Right cardiac atrium (tissue), 5 donors: ENCODE measurements around the gene CNGB1. TPM values are rescaled to one million over a fixed set of nuclear protein-coding genes. Genes with fewer than 3 reads are reported as not detected.

Experiments
- ATAC-seq, 2 donors: fragments of 200-7000 bp; cut with Tn5 transposase; one replicate each; pipeline versions ENCODE4 v1.8.0 to v1.9.1; 2020; ENCODE audit warnings: moderate library complexity in 2 of 2, mild to moderate bottlenecking in 1 of 2
- DNase-seq, 3 donors: peaks; one replicate each; pipeline ENCODE4 v3.0.0-alpha.2; 2020
- H3K27ac ChIP-seq: one replicate; pipeline ENCODE4 v1.5.1; 2013; ENCODE audit warnings: mild to moderate bottlenecking, low read length, control low read depth, moderate library complexity
- H3K27me3 ChIP-seq: one replicate; pipeline ENCODE4 v1.6.1; 2013; ENCODE audit not compliant: control insufficient read depth, insufficient read depth
- H3K4me1 ChIP-seq: one replicate; pipeline ENCODE4 v1.6.1; 2013; ENCODE audit warnings: low read length; ENCODE audit not compliant: control insufficient read depth, insufficient read depth
- H3K4me3 ChIP-seq: one replicate; pipeline ENCODE4 v1.5.1; 2013; ENCODE audit warnings: low read length, control low read depth
- H3K9me3 ChIP-seq: one replicate; pipeline ENCODE4 v1.6.1; 2013; ENCODE audit warnings: low read length; ENCODE audit not compliant: control insufficient read depth
- WGBS: extraction: QIAGEN DNeasy Blood & Tissue Kit; methylation state at CpG from one replicate; pipeline ENCODE4 v1.1.7; 2013; 5-methylcytosine and 5-hydroxymethylcytosine counted together
- intact Hi-C, 4 donors: fragments of 100-400 bp; cut with DNase I; formaldehyde crosslinking; loops; one replicate each; pipeline versions ENCODE4 v1.11.0 to v1.14.0; 2022 to 2023
- polyA plus RNA-seq: library from polyadenylated mRNA; stranded (reverse); fragments of 200-250 nt; gene quantifications from one replicate; pipeline ENCODE4 v1.2.3, GENCODE V29; 2013
- total RNA-seq, 4 donors: library from RNA; stranded (reverse); fragmentation: NEBNext Ultra II Directional; extraction: Animal tissue kit (Norgen Biotek cat#: 25700); gene quantifications; one replicate each; pipeline ENCODE4 v1.2.1, GENCODE V29; 2021
- donor health status: healthy with polysubstance abuse.
- donor health status: DM: no; HTN: yes; CAD: no.
- donor health status: DM: no; HTN: no; CAD: no.
- donor health status: DM: no; HTN: yes; CAD: no; lungs with severe emphysema.
- donor health status: DM: yes; HTN: yes; CAD: no.

CNGB1 gene
- total and polyA plus RNA-seq, 5 donors: not detected

DNA sequence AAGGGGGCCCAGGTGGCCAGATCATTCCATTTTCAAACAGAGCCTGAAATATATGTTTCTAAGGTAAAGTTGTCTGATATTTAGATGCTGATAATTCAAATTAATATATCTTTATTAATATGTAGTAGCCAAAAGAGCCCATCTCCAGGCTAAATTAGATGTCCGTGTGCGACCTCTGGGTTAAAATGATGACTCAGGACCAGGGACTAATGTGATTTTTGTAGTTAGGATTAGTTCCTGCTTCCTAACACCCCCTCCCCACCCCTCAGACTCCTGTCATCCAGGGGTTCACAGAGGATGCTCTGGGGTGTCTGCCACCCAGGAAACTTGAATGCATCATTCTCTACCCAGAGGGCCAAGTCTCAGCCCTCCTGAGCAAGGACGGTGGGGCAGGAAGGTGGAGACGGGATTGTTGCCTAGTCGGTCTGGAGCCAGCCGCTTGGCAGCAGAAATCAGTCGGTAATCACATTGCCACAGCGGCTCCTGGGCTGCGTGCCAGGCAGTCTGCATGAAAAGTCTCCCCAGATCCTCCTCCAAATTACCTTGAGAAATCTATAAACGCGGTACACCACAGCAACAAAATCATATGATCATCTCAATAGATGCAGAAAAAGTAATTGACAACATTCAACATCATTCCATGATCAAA lies 29.8 kb downstream of the CNGB1 start:
- DNase-seq (peak; percentile 54 to 89 (median 84)), ATAC-seq (peak in 1 of 2 donors; percentile 38)
- 31% methylated on average over 11 of the region's 11 CpGs for WGBS
- no peaks in the 10 kb centered on the region for H3K27me3 ChIP-seq
- no peak overlapping the region for H3K4me3 ChIP-seq
- peaks cover 6% of the 10 kb centered on the region for H3K4me1 ChIP-seq
- H3K9me3 ChIP-seq: no peaks in the 10 kb centered on the region
- intact Hi-C loops: no loop called here
- no peak overlapping the region for H3K27ac ChIP-seq

DNA sequence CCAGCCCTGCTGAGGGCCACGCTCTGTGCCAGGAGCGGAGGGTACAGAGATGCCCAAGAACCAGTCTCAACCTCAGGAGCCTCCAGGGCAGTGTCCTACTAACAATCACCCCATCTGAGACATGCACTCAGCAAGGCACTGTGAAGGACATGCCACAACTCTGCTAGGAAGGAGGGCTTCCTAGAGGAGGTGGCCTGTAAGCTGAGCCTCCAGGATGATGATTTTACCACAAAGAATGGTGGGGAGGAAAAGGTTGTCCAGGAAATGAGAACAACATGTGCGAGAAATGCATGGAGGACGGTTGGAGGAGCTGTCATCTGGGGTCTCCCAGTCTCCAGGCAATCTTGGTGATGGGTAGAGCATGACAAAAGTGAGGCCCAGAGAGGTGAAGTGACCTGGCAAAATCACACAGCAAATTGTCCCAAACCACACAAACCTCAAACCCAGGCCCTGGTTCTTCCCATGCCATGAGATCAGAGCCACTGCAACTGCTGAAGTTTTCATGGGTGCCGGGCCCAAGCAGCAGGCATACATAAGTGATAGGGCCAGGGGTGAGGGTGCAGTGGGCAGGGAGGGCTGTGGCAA lies 30.5 kb downstream of the CNGB1 start:
- WGBS: 89% methylated on average over 5 of the region's 5 CpGs
- H3K4me1 ChIP-seq: peaks cover 6% of the 10 kb centered on the region
- H3K4me3 ChIP-seq: no peak overlapping the region
- DNase-seq (no peak), ATAC-seq (no peak)
- H3K9me3 ChIP-seq: no peaks in the 10 kb centered on the region
- intact Hi-C loops: no loop called here
- no peaks in the 10 kb centered on the region for H3K27me3 ChIP-seq
- no peak overlapping the region for H3K27ac ChIP-seq

DNA sequence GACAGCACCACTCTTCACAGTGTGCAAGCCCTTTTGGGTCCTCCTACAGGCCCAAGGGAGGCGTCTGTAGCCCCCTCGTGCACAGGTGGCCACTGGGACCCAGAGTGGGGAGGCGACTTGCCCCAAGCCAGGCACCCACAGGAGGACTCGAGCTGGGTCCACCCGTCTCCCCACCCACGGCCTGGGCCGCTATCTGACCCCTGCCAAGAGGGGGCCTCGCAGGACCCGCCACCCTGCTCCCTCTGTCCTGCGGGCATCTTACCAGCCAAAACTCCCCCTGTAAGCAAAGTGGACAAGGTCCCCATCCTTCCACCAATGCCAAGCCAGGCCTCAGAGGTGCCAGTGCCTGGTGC lies 31.1 kb downstream of the CNGB1 start:
- no peak for DNase-seq
- Histone ChIP-seq H3K4me3 (no peak overlapping the region), H3K9me3 (no peaks in the 10 kb centered on the region), H3K27me3 (no peaks in the 10 kb centered on the region), H3K27ac (no peak overlapping the region), H3K4me1 (peaks cover 6% of the 10 kb centered on the region)
- intact Hi-C loops: no loop called here
- ATAC-seq: peak in 1 of 2 donors; percentile 9
- 92% methylated on average over 10 of the region's 10 CpGs for WGBS

DNA sequence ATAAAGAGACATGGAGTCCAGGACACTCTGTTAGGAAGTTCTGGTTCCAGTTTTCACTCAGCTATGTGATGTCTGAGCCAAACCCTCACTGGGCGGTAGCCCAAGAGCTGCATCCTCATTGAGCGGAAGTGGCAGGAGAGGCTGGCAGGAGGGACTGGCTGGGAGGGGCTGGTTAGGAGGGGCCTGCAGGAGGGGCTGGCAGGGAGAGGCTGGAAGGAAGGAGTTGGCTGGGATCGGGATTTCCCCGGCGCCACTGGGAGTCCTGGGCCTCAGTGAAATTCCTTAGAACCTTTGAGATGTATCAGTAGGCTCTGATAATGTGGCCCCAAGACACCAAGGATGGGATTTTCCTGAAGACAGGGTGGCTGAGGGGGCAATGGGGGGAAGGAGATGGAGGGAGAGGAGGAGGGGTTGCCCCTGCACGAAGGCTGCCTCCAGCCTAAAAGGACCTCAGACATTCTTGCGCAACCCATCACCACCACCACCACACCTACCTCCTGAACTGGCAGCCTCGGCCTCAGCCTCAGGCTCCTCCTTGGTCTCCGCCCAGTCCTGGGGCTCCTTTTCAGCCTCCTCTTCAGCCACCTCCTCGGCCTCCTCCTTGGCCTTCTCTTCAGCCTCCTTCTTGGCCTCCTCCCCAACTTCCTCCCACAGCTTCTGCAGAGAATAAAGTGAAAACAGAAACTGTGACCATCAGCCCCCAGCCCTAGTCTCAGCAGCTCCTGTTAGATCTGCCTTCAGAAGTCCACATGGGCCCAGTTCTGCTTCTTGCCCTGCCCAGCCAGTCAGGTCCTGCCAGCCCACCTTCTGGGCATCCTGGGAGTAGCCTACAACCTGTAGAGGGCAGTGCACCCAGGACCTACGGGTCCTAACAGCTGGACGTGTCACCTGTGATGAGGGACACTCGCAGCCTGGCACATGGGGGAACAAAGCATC lies 31.7 kb downstream of the CNGB1 start:
- Histone ChIP-seq H3K4me3 (no peak overlapping the region), H3K9me3 (no peaks in the 10 kb centered on the region), H3K27me3 (no peaks in the 10 kb centered on the region), H3K4me1 (peaks cover 6% of the 10 kb centered on the region), H3K27ac (no peak overlapping the region)
- peak; percentile 93 to 94 for ATAC-seq
- DNase-seq: peak; percentile 85 to 93 (median 91)
- 42% methylated on average over 13 of the region's 13 CpGs for WGBS
- intact Hi-C loops: no loop called here

DNA sequence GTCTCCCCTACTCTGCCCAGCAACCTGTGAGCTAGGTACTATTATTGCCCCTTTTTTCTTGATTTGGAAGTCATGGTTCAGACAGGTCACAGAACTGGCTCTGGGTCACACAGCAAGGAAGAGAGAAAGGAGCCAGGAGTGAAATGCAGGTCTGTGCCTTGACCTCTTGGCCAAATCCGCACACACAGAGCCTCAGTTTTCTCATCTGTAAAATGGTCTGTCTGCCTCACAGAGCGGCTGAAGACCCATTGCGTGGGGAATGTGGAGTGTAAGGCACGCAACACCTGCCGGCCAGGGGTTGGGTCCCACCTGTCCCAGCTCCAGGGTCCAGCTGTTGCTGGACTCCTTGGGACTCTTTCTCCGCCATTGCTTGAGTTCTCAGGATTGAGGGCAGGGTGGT lies 32.4 kb downstream of the CNGB1 start:
- peak overlapping the region; percentile 79 for H3K27ac ChIP-seq
- H3K9me3 ChIP-seq: no peaks in the 10 kb centered on the region
- H3K4me3 ChIP-seq: no peak overlapping the region
- WGBS: 96% methylated on average over 6 of the region's 6 CpGs
- DNase-seq (no peak), ATAC-seq (no peak)
- no peaks in the 10 kb centered on the region for H3K27me3 ChIP-seq
- intact Hi-C loops: no loop called here
- H3K4me1 ChIP-seq: peaks cover 6% of the 10 kb centered on the region

DNA sequence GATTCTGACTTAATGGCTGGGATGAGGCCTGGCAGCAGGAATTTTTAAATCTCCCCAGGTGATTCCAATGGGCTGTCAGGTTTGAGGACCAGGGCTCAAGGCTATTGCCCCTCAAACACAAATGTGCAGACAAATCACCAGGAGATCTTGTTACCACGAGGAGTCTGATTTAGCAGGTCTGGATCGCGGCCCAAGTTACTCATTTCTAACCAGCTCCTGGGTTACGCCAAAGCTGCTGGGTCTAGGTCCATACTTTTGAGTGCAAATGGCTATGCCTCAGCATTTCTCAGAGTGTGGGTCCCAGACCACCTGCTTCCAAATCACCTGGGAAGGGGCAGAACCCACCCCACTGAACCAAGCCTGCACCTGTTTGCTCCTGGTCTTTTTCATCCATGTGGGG lies 33.1 kb downstream of the CNGB1 start:
- Histone ChIP-seq H3K27ac (no peak overlapping the region), H3K27me3 (no peaks in the 10 kb centered on the region), H3K4me3 (no peak overlapping the region), H3K9me3 (no peaks in the 10 kb centered on the region), H3K4me1 (peaks cover 6% of the 10 kb centered on the region)
- WGBS: 92% methylated on average over 4 of the region's 4 CpGs
- intact Hi-C loops: no loop called here
- DNase-seq (no peak), ATAC-seq (no peak)

DNA sequence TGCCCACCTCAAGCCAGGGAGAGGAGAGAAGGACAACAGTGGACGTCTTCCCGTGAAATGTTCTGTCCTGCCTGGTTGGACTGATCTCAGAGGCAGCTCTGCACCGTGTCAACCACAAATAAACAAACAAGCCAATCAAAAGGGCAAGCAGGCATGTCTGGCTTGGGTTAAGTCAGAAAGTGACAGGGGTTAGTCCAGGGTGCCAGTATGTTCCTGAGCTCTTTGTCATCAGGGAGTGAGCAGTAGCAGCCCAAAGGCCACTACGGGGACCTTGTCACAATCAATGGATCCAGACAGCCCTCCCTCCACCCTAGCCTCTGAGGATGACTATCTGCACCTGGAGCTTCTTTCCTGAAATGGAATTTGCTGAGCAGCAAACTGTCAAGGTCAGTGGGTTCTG lies 35.0 kb downstream of the CNGB1 start:
- peaks cover 10% of the 10 kb centered on the region for H3K4me1 ChIP-seq
- DNase-seq: no peak
- no peaks in the 10 kb centered on the region for H3K27me3 ChIP-seq
- no peaks in the 10 kb centered on the region for H3K9me3 ChIP-seq
- intact Hi-C loops: no loop called here
- ATAC-seq: no peak
- WGBS: 51% methylated on average over 4 of the region's 4 CpGs
- H3K27ac ChIP-seq: no peak overlapping the region
- no peak overlapping the region for H3K4me3 ChIP-seq

DNA sequence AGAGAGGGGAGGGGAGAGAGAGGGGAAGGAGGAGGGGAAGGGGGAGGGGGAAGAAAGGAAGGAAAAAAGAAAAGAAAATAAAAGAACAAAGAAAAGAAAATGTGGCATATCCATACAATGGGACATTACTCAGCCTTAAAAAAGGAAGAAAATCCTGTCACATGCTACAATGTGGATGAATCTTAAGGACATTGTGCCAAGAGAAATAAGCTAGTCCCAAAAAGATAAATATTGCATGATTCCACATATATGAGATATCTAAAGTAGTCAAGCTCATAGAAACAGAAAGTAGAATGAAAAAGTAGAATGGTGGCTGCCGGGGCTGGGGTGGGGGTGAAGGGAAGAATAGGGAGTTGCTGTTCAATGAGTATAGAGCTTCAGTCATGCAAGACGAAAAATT lies 40.4 kb downstream of the CNGB1 start:
- Histone ChIP-seq H3K27me3 (no peaks in the 10 kb centered on the region), H3K4me3 (no peak overlapping the region), H3K4me1 (peaks cover 4% of the 10 kb centered on the region), H3K27ac (no peak overlapping the region), H3K9me3 (no peaks in the 10 kb centered on the region)
- DNase-seq (no peak), ATAC-seq (no peak)
- intact Hi-C loops: no loop called here
- WGBS: 87% methylated on average over 2 of the region's 2 CpGs

DNA sequence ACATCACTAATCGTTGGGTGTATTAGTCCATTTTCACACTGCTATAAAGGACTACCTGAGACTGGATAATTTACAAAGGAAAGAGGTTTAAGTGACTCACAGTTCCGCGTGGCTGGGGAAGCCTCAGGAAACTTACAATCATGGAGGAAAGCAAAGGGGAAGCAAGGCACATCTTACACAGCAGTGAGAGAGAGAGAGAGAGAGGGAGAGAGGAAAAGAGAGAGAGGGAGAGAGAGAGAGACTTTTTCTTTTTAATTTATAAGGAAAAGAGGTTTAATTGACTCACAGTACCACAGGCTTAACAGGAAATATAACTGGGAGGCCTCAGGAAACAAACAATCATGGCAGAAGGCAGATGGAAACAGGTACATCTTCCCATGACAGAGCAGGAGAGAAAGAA lies 41.7 kb downstream of the CNGB1 start:
- H3K27me3 ChIP-seq: no peaks in the 10 kb centered on the region
- H3K9me3 ChIP-seq: no peaks in the 10 kb centered on the region
- peaks cover 4% of the 10 kb centered on the region for H3K4me1 ChIP-seq
- H3K4me3 ChIP-seq: no peak overlapping the region
- DNase-seq (no peak), ATAC-seq (no peak)
- H3K27ac ChIP-seq: no peak overlapping the region
- WGBS: 85% methylated on average over 3 of the region's 3 CpGs
- intact Hi-C loops: no loop called here

DNA sequence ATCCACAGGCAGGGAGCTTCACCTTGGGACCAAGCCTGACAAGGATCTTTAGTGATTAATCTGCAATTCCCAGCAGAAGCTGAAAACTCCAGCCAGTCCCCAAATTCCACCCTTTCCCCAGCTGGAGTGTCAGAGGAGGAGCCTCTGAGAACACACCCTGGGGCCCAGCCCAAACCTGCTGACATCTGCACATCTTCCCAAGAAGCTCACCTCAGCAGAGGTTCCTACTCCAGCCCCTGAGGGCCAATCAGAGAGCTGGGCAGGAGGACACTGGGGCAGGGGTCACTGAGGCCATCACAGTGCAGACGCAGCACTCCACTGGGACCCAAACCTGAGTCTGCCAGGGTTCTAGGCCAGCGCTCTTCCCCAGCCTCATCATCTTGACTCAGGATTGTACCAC lies 44.9 kb downstream of the CNGB1 start:
- no peak overlapping the region for H3K27ac ChIP-seq
- 87% methylated on average over 2 of the region's 2 CpGs for WGBS
- H3K9me3 ChIP-seq: no peaks in the 10 kb centered on the region
- intact Hi-C loops: no loop called here
- ATAC-seq (no peak), DNase-seq (no peak)
- no peaks in the 10 kb centered on the region for H3K27me3 ChIP-seq
- H3K4me3 ChIP-seq: no peak overlapping the region
- no peaks in the 10 kb centered on the region for H3K4me1 ChIP-seq

DNA sequence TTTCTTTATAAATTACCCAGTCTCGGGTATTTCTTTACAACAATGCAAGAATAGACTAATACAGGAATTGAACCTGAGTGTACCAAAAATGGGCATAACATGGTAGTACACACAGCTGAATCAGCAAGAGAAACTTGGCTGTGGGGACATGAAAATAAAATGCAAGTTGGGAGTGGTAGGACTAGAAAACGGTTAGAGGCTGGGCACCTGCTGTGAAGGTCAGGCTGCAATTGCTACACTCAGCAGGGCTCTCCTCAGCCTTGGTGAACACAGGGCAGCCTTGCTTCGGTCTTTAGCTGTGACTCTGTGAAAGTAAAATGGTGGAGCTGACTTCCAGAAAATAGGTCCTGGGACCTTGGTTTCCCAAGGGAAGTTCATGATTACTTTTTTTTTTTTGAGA lies 45.6 kb downstream of the CNGB1 start:
- DNase-seq (no peak), ATAC-seq (no peak)
- Histone ChIP-seq H3K27ac (no peak overlapping the region), H3K4me3 (no peak overlapping the region), H3K4me1 (no peaks in the 10 kb centered on the region), H3K27me3 (no peaks in the 10 kb centered on the region), H3K9me3 (no peaks in the 10 kb centered on the region)
- intact Hi-C loops: no loop called here
- 62% methylated on average over 3 of the region's 3 CpGs for WGBS
